ENCODE data around the gene SLC19A2.

DNA sequence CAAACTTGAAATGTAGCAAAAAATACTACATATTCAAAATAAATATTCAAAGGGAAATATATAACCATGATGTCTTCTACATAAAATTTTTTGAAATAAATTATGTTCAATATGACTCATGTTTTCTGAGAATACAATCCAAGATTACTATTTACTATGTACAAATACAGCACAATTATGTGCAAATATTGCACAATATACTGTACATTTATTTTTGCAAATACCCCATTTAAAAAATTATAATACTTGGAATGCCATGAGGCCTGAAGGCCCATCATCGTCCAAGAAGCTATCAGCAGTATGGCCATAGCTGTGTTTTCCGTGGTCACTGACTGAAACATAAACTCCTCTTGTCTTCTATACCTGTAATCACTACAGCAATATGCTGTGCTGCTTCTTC is 70.8 kb downstream of the SLC19A2 start:
- TF ChIP-seq, protein P1, sequence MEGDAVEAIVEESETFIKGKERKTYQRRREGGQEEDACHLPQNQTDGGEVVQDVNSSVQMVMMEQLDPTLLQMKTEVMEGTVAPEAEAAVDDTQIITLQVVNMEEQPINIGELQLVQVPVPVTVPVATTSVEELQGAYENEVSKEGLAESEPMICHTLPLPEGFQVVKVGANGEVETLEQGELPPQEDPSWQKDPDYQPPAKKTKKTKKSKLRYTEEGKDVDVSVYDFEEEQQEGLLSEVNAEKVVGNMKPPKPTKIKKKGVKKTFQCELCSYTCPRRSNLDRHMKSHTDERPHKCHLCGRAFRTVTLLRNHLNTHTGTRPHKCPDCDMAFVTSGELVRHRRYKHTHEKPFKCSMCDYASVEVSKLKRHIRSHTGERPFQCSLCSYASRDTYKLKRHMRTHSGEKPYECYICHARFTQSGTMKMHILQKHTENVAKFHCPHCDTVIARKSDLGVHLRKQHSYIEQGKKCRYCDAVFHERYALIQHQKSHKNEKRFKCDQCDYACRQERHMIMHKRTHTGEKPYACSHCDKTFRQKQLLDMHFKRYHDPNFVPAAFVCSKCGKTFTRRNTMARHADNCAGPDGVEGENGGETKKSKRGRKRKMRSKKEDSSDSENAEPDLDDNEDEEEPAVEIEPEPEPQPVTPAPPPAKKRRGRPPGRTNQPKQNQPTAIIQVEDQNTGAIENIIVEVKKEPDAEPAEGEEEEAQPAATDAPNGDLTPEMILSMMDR (IDR thresholded peaks at IDR 0.05): no peak
- no peak for TF ChIP-seq POLR2A (IDR thresholded peaks at IDR 0.05)
